Natural killer cell (primary cell): ENCODE measurements around the gene TFRC. TPM values are rescaled to one million over a fixed set of nuclear protein-coding genes. Genes with fewer than 3 reads are reported as not detected.
A peak's percentile ranks its signal among the peaks of the same experiment; 100 is the strongest.
"Not testable (repeated sequence)": the region's sequence is repeated elsewhere in the genome, so short reads cannot be mapped to it uniquely, and the experiment has no call there.

Source experiments
- ATAC-seq, 3 donors: fragments of 150-1000 bp in 2 of 3; fragments of 200-7000 bp in 1 of 3; cut with Tn5 transposase; 1 replicate in 1 of 3; 2 replicates in 2 of 3; pipeline ENCODE4 v1.10.0; 2021; ENCODE audit warnings: mild to moderate bottlenecking in 2 of 3, moderate library complexity in 2 of 3
- DNase-seq, 2 donors: peaks; one replicate each; pipeline versions ENCODE4 v3.0.0 to v3.0.0-alpha.2; 2013 to 2021; ENCODE audit warnings: mixed read lengths in 1 of 2
- H3K27ac ChIP-seq: one replicate; pipeline ENCODE4 v1.5.1; 2013; ENCODE audit warnings: mild to moderate bottlenecking, low read length
- H3K27me3 ChIP-seq: one replicate; pipeline ENCODE4 v1.6.1; 2013; ENCODE audit warnings: low read length; ENCODE audit not compliant: control insufficient read depth, insufficient read depth
- H3K36me3 ChIP-seq: one replicate; pipeline ENCODE4 v1.6.1; 2013; ENCODE audit warnings: low read length; ENCODE audit not compliant: control insufficient read depth, insufficient read depth
- H3K4me1 ChIP-seq: one replicate; pipeline ENCODE4 v1.6.1; 2013; ENCODE audit warnings: low read length; ENCODE audit not compliant: control insufficient read depth, insufficient read depth
- H3K4me3 ChIP-seq: one replicate; pipeline ENCODE4 v1.5.1; 2013; ENCODE audit warnings: low read length
- H3K9me3 ChIP-seq: one replicate; pipeline ENCODE4 v1.6.1; 2013; ENCODE audit warnings: low read length; ENCODE audit not compliant: control insufficient read depth, insufficient read depth
- H3K27ac Mint-ChIP-seq, 2 donors: one replicate each; pipeline ENCODE4 v1.8.0; 2022; ENCODE audit warnings: mild to moderate bottlenecking in 2 of 2, mixed read lengths in 2 of 2, moderate library complexity in 1 of 2
- H3K27me3 Mint-ChIP-seq, 2 donors: one replicate each; pipeline ENCODE4 v1.8.0; 2022; ENCODE audit warnings: low read depth in 2 of 2, mixed read lengths in 2 of 2
- H3K36me3 Mint-ChIP-seq: one replicate; pipeline ENCODE4 v1.8.0; 2022; ENCODE audit warnings: mixed read lengths
- H3K4me1 Mint-ChIP-seq, 2 donors: one replicate each; pipeline ENCODE4 v1.8.0; 2022; ENCODE audit warnings: mixed read lengths in 2 of 2
- H3K4me3 Mint-ChIP-seq: one replicate; pipeline ENCODE4 v1.8.0; 2022; ENCODE audit warnings: mild to moderate bottlenecking, moderate library complexity, mixed read lengths
- H3K9me3 Mint-ChIP-seq, 2 donors: one replicate each; pipeline ENCODE4 v1.8.0; 2022; ENCODE audit warnings: mixed read lengths in 2 of 2
- WGBS: methylation state at CpG from one replicate; pipeline ENCODE4 v1.1.7; 2013; ENCODE audit warnings: missing lambda C conversion rate; ENCODE audit not compliant: insufficient coverage; 5-methylcytosine and 5-hydroxymethylcytosine counted together
- intact Hi-C: fragments of 100-400 bp; cut with micrococcal nuclease; formaldehyde crosslinking; loops from one replicate; pipeline ENCODE4 v1.14.2; 2022
- total RNA-seq, 4 donors: library from RNA; stranded (reverse); fragments of 120-200 nt in 1 of 4; gene quantifications; one replicate each; pipeline versions ENCODE4 v1.2.3 to v1.2.4, GENCODE V29; 2013 to 2022
- TF ChIP-seq, protein P1 (sequence below): fragments of 200-600 bp; IDR thresholded peaks from one replicate; pipeline ENCODE4 v1.8.0; 2022; ENCODE audit warnings: antibody characterized with exemption

TFRC gene
- total RNA-seq, 3 donors from 2014 or later (not counting 1 experiment from before 2014, with no cell fraction given): 74.3 to 111 (median 78.3) TPM

DNA sequence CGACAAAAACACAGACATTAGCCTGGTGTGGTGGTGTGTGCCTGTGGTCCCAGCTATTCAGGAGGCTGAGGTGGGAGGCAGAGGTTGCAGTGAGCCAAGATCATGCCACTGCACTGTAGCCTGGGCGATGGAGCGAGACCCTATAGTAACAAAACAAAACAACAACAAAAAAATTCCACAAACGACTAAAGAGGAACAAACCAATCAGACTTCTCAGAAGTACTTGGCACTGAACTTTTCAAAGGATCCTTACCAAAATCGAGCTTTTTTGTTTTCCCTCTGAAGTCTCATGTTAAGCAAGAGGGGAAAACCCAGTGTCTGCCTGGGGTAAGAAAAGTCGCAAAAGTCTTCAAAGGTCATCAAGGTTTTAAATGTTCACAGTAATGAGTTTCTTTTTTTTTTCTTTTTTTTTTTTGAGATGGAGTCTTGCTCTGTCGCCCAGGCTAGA, 30.1 kb upstream of the TFRC start:
- H3K4me3 ChIP-seq: no peak overlapping the region
- Mint-ChIP-seq H3K27me3 (no peaks in the 10 kb centered on the region), H3K4me1 (no peaks in the 10 kb centered on the region), H3K36me3 (no peaks in the 10 kb centered on the region), H3K4me3 (no peak overlapping the region), H3K27ac (no peak overlapping the region), H3K9me3 (no peaks in the 10 kb centered on the region)
- DNase-seq: peak in 1 of 2 donors; percentile 76
- WGBS: 33% methylated on average over 7 of the region's 7 CpGs
- H3K9me3 ChIP-seq: no peaks in the 10 kb centered on the region
- H3K36me3 ChIP-seq: no peaks in the 10 kb centered on the region
- H3K4me1 ChIP-seq: no peaks in the 10 kb centered on the region
- peak in 1 of 3 donors; percentile 25 for ATAC-seq
- intact Hi-C loops: no loop called here
- H3K27me3 ChIP-seq: no peaks in the 10 kb centered on the region
- TF ChIP-seq, protein P1, sequence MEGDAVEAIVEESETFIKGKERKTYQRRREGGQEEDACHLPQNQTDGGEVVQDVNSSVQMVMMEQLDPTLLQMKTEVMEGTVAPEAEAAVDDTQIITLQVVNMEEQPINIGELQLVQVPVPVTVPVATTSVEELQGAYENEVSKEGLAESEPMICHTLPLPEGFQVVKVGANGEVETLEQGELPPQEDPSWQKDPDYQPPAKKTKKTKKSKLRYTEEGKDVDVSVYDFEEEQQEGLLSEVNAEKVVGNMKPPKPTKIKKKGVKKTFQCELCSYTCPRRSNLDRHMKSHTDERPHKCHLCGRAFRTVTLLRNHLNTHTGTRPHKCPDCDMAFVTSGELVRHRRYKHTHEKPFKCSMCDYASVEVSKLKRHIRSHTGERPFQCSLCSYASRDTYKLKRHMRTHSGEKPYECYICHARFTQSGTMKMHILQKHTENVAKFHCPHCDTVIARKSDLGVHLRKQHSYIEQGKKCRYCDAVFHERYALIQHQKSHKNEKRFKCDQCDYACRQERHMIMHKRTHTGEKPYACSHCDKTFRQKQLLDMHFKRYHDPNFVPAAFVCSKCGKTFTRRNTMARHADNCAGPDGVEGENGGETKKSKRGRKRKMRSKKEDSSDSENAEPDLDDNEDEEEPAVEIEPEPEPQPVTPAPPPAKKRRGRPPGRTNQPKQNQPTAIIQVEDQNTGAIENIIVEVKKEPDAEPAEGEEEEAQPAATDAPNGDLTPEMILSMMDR: no peak
- no peak overlapping the region for H3K27ac ChIP-seq

DNA sequence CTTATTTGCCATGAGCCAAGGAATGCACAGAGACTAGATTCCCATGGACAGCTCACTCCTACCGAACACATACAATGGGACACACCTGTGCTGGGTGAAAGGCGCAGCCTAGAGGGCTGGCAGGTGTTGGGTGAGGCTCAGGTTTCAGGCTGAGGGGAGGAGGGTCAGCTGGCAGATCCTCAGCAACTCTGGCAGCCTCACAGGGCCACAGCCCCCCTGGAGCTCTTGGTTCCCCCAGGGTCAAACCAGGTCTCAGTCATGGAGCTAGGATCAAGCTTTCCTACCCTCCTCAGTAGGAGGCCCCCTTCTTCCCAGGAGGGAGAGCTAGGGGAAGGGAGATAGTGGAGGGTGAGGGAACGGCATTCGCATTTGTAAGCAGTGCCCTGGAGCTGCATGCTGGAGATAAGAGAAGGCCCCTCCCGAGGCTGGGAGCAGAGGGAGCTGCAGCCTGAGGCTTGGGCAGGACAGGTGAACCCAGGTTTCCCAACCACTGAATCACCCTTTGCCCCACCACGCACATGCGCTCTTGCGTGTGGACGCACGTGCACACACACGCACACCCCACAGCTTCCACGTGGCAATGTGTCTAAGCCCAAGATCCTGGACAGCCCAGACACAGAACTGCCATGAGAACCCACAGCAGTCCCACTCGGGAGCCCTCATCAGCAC, 26.3 kb upstream of the TFRC start:
- H3K36me3 Mint-ChIP-seq: no peaks in the 10 kb centered on the region
- H3K4me3 Mint-ChIP-seq: no peak overlapping the region
- no peak overlapping the region for H3K27ac Mint-ChIP-seq
- WGBS: 76% methylated on average over 13 of the region's 13 CpGs
- DNase-seq (no peak), ATAC-seq (no peak)
- intact Hi-C loops: no loop called here
- no peak overlapping the region for H3K27ac ChIP-seq
- H3K4me1 Mint-ChIP-seq: peaks cover 0 to 15% of the 10 kb centered on the region in 2 donors
- peaks cover 12% of the 10 kb centered on the region for H3K4me1 ChIP-seq
- H3K36me3 ChIP-seq: no peaks in the 10 kb centered on the region
- H3K9me3 ChIP-seq: no peaks in the 10 kb centered on the region
- TF ChIP-seq, protein P1: no peak
- H3K27me3 Mint-ChIP-seq: no peaks in the 10 kb centered on the region
- H3K4me3 ChIP-seq: no peak overlapping the region
- H3K27me3 ChIP-seq: no peaks in the 10 kb centered on the region
- peaks cover 0 to 2% of the 10 kb centered on the region in 2 donors for H3K9me3 Mint-ChIP-seq

DNA sequence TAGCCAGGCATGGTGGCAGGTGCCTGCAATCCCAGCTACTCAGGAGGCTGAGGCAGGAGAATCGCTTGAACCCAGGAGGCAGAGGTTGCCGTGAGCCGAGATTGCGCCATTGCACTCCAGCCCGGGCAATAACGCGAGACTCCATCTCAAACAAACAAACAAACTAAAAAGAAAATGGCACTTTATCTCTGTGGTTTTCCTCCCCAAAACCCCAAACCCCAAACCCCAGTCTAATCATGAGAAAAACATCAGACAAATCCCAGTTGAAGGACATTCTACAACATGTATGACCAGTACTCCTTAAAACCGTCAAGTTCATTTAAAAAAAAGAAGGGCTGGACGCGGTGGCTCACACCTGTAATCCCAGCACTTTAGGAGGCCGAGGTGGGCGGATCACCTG, 22.8 kb upstream of the TFRC start:
- H3K27ac ChIP-seq, H3K9me3 ChIP-seq, H3K4me3 ChIP-seq, H3K27ac Mint-ChIP-seq, H3K27me3 Mint-ChIP-seq, intact Hi-C loops, H3K9me3 Mint-ChIP-seq, H3K36me3 ChIP-seq, H3K27me3 ChIP-seq, H3K36me3 Mint-ChIP-seq: not testable (repeated sequence)
- DNase-seq (peak in 1 of 2 donors; percentile 38), ATAC-seq (peak in 1 of 3 donors; percentile 54)
- WGBS: 59% methylated on average over 12 of the region's 12 CpGs
- Mint-ChIP-seq H3K4me1 (peaks cover 0 to 20% of the 10 kb centered on the region in 2 donors), H3K4me3 (peak overlapping the region; percentile 64)
- H3K4me1 ChIP-seq: peaks cover 21% of the 10 kb centered on the region

DNA sequence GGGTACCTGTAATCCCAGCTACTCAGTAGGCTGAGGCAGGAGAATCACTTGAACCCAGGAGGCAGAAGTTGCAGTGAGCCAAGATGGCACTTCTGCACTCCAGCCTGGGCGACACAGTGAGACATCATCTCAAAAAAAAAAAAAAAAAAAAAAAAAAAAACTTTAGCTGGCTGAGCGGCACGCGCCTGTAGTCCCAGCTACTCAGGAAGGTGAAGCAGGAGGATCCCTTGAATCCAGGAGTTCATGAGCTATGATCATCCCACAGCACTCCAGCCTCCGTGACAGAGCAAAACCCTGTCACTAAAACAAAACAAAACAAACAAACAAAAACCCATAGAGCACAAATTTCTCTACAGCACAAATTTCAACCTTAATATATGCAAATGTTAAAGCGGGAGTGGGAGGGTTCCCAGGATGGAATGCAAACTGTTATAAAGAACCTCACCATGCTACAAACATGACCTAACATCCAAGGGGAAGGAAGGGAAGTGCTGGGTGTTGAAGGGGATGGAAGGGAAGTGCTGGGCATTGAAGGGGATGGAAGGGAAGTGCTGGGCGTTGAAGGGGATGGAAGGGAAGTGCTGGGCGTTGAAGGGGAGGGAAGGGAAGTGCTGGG, 16.6 kb upstream of the TFRC start:
- intact Hi-C loops, H3K36me3 ChIP-seq, H3K9me3 Mint-ChIP-seq, ATAC-seq, H3K4me3 Mint-ChIP-seq, H3K27me3 Mint-ChIP-seq, H3K36me3 Mint-ChIP-seq, H3K27ac ChIP-seq, H3K27me3 ChIP-seq, H3K4me3 ChIP-seq, H3K9me3 ChIP-seq: not testable (repeated sequence)
- H3K4me1 ChIP-seq: peaks cover 19% of the 10 kb centered on the region
- peak in 1 of 2 donors; percentile 27 for DNase-seq
- Mint-ChIP-seq H3K4me1 (peaks cover 0 to 16% of the 10 kb centered on the region in 2 donors), H3K27ac (peak overlapping the region in 1 of 2 donors; percentile 60)
- WGBS: 86% methylated on average over 5 of the region's 8 CpGs
